HL-60 (cell line): ENCODE data around the gene SHF.

Experiments used
- GABPA ChIP-seq: IDR thresholded peaks from 2 replicates; pipeline ENCODE4 v1.6.1; 2012; ENCODE audit warnings: low read depth
- POLR2AphosphoS5 ChIP-seq: IDR thresholded peaks from 2 replicates; pipeline ENCODE4 v1.6.1; 2012; ENCODE audit warnings: low read depth
- SPI1 ChIP-seq: IDR thresholded peaks from 2 replicates; pipeline ENCODE4 v1.6.1; 2012; ENCODE audit warnings: low read depth, mild to moderate bottlenecking, borderline replicate concordance
- TF ChIP-seq, protein P1 (sequence below): IDR thresholded peaks from one replicate; pipeline ENCODE4 v1.5.1; 2011; ENCODE audit warnings: low read length, control low read depth, inconsistent platforms; ENCODE audit not compliant: insufficient read depth
- TF ChIP-seq, protein P2 (sequence below): IDR thresholded peaks from 2 replicates; pipeline ENCODE4 v1.6.1; 2012; ENCODE audit warnings: low read depth; ENCODE audit not compliant: insufficient replicate concordance

- TF ChIP-seq, protein P1, sequence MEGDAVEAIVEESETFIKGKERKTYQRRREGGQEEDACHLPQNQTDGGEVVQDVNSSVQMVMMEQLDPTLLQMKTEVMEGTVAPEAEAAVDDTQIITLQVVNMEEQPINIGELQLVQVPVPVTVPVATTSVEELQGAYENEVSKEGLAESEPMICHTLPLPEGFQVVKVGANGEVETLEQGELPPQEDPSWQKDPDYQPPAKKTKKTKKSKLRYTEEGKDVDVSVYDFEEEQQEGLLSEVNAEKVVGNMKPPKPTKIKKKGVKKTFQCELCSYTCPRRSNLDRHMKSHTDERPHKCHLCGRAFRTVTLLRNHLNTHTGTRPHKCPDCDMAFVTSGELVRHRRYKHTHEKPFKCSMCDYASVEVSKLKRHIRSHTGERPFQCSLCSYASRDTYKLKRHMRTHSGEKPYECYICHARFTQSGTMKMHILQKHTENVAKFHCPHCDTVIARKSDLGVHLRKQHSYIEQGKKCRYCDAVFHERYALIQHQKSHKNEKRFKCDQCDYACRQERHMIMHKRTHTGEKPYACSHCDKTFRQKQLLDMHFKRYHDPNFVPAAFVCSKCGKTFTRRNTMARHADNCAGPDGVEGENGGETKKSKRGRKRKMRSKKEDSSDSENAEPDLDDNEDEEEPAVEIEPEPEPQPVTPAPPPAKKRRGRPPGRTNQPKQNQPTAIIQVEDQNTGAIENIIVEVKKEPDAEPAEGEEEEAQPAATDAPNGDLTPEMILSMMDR, result no peak
- TF ChIP-seq POLR2AphosphoS5 (no peak), SPI1 (no peak), GABPA (no peak)
- TF ChIP-seq, protein P2, sequence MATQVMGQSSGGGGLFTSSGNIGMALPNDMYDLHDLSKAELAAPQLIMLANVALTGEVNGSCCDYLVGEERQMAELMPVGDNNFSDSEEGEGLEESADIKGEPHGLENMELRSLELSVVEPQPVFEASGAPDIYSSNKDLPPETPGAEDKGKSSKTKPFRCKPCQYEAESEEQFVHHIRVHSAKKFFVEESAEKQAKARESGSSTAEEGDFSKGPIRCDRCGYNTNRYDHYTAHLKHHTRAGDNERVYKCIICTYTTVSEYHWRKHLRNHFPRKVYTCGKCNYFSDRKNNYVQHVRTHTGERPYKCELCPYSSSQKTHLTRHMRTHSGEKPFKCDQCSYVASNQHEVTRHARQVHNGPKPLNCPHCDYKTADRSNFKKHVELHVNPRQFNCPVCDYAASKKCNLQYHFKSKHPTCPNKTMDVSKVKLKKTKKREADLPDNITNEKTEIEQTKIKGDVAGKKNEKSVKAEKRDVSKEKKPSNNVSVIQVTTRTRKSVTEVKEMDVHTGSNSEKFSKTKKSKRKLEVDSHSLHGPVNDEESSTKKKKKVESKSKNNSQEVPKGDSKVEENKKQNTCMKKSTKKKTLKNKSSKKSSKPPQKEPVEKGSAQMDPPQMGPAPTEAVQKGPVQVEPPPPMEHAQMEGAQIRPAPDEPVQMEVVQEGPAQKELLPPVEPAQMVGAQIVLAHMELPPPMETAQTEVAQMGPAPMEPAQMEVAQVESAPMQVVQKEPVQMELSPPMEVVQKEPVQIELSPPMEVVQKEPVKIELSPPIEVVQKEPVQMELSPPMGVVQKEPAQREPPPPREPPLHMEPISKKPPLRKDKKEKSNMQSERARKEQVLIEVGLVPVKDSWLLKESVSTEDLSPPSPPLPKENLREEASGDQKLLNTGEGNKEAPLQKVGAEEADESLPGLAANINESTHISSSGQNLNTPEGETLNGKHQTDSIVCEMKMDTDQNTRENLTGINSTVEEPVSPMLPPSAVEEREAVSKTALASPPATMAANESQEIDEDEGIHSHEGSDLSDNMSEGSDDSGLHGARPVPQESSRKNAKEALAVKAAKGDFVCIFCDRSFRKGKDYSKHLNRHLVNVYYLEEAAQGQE, result no peak
Measured at GRCh38 chr15:45118996-45119395, 68.8 kb downstream of the SHF start.
